ENCODE measurements around the gene BRPF1.

DNA sequence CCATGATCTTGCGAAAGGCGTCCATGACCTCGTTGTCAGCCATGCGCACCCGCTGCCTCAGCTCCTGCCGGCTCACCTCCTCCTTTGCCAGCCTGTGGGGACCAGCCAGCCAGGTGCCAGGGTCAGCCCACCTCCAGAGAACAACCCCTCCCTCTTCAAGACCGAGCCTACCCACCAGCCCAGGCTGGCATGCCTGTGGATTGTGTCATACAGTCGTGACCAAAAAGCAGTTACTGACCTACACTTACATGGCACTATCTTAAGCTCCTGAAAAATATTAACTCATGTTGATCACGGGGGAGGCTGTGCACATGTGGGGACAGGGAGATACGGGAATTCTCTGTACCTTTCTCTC is 48.9 kb downstream of the BRPF1 start:
- TF ChIP-seq, protein P1, sequence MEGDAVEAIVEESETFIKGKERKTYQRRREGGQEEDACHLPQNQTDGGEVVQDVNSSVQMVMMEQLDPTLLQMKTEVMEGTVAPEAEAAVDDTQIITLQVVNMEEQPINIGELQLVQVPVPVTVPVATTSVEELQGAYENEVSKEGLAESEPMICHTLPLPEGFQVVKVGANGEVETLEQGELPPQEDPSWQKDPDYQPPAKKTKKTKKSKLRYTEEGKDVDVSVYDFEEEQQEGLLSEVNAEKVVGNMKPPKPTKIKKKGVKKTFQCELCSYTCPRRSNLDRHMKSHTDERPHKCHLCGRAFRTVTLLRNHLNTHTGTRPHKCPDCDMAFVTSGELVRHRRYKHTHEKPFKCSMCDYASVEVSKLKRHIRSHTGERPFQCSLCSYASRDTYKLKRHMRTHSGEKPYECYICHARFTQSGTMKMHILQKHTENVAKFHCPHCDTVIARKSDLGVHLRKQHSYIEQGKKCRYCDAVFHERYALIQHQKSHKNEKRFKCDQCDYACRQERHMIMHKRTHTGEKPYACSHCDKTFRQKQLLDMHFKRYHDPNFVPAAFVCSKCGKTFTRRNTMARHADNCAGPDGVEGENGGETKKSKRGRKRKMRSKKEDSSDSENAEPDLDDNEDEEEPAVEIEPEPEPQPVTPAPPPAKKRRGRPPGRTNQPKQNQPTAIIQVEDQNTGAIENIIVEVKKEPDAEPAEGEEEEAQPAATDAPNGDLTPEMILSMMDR (IDR thresholded peaks at IDR 0.05) = no peak
- no peak for TF ChIP-seq POLR2A (IDR thresholded peaks at IDR 0.05)
